ENCODE data around the gene PRKCQ.

The PRKCQ gene

DNA sequence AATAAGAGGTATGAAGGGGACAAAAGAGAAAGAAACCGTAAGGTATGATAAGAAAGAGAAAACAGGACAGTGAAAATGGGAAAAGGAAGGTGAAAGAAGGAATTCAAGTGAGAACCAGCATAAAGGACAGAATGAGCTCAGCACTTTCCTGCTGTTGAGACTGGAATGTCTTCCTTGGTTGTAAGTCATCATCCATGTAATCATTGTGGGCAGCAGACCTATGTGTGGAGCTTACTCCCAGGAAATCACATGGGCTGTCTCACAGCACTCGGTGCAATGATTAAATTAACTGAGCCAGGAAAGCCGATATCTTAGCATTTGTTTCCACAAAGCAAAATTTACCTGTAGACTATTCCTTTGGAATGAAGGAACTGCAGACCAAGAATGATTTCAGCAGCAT is 118.1 kb downstream of the PRKCQ start:
- Histone ChIP-seq H3K36me3 (ENCODE audit: insufficient read depth, low read length) (no peaks in the 10 kb centered on the region), H3F3A (ENCODE audit: insufficient read depth, low read length) (no peaks in the 10 kb centered on the region), H3K4me2 (ENCODE audit: low read length) (no peak overlapping the region), H3K27ac (ENCODE audit: low read depth, low read length, poor library complexity, severe bottlenecking) (no peak overlapping the region), H3K9me2 (ENCODE audit: low read depth, low read length) (no peaks in the 10 kb centered on the region), H3K9ac (ENCODE audit: low read length) (no peak overlapping the region), H3K9me3 (ENCODE audit: low read length) (no peaks in the 10 kb centered on the region), H3K4me3 (ENCODE audit: low read depth, low read length, poor library complexity, severe bottlenecking) (no peak overlapping the region), H3K27me3 (ENCODE audit: insufficient read depth, low read length) (no peaks in the 10 kb centered on the region), H2AFZ (ENCODE audit: low read length) (no peak overlapping the region), H4K20me1 (ENCODE audit: insufficient read depth, low read length) (no peaks in the 10 kb centered on the region), H3K4me1 (ENCODE audit: insufficient read depth, low read length, severe bottlenecking) (no peaks in the 10 kb centered on the region), H3K79me2 (ENCODE audit: insufficient read depth, low read length) (no peaks in the 10 kb centered on the region)
- TF ChIP-seq, protein P1, sequence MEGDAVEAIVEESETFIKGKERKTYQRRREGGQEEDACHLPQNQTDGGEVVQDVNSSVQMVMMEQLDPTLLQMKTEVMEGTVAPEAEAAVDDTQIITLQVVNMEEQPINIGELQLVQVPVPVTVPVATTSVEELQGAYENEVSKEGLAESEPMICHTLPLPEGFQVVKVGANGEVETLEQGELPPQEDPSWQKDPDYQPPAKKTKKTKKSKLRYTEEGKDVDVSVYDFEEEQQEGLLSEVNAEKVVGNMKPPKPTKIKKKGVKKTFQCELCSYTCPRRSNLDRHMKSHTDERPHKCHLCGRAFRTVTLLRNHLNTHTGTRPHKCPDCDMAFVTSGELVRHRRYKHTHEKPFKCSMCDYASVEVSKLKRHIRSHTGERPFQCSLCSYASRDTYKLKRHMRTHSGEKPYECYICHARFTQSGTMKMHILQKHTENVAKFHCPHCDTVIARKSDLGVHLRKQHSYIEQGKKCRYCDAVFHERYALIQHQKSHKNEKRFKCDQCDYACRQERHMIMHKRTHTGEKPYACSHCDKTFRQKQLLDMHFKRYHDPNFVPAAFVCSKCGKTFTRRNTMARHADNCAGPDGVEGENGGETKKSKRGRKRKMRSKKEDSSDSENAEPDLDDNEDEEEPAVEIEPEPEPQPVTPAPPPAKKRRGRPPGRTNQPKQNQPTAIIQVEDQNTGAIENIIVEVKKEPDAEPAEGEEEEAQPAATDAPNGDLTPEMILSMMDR (IDR thresholded peaks at IDR 0.05; ENCODE audit: low read length), result no peak

DNA sequence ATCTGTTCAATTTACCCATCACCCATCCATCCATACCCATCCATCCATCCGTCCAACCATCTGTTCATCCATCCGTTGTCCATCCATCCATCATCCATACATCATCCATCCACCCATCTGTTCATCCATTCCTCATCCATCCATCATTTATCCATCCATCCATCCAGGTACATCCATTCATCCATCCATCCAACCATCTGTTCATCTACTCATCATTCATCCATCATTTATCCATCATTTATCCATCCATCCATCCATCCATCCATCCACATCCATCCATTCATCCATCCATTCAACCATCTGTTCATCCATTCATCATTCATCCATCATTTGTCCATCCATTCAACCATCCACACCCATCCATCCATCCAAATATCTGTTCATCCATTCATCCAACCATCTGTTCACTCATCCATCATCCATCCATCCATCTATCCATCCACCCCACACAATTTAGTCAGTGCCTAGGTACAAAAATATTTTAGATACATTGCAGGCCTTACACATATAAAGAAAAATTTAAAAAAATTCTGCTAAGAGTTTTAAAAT is 119.1 kb downstream of the PRKCQ start:
- H3F3A ChIP-seq (ENCODE audit: insufficient read depth, low read length), result no peaks in the 10 kb centered on the region
- no peaks in the 10 kb centered on the region for H3K4me1 ChIP-seq (ENCODE audit: insufficient read depth, low read length, severe bottlenecking)
- no peaks in the 10 kb centered on the region for H3K9me3 ChIP-seq (ENCODE audit: low read length)
- TF ChIP-seq EZH2 (IDR thresholded peaks at IDR 0.05; ENCODE audit: borderline replicate concordance, low read length), result no peak
- TF ChIP-seq, protein P1 (IDR thresholded peaks at IDR 0.05; ENCODE audit: low read length), result no peak
- no peak overlapping the region for H3K27ac ChIP-seq (ENCODE audit: low read depth, low read length, poor library complexity, severe bottlenecking)
- no peak overlapping the region for H3K9ac ChIP-seq (ENCODE audit: low read length)
- no peaks in the 10 kb centered on the region for H3K9me2 ChIP-seq (ENCODE audit: low read depth, low read length)
- H3K79me2 ChIP-seq (ENCODE audit: insufficient read depth, low read length), result no peaks in the 10 kb centered on the region
- no peak overlapping the region for H3K4me2 ChIP-seq (ENCODE audit: low read length)
- H3K27me3 ChIP-seq (ENCODE audit: insufficient read depth, low read length), result no peaks in the 10 kb centered on the region
- H2AFZ ChIP-seq (ENCODE audit: low read length), result no peak overlapping the region
- H4K20me1 ChIP-seq (ENCODE audit: insufficient read depth, low read length), result no peaks in the 10 kb centered on the region
- H3K36me3 ChIP-seq (ENCODE audit: insufficient read depth, low read length), result no peaks in the 10 kb centered on the region
- no peak overlapping the region for H3K4me3 ChIP-seq (ENCODE audit: low read depth, low read length, poor library complexity, severe bottlenecking)

DNA sequence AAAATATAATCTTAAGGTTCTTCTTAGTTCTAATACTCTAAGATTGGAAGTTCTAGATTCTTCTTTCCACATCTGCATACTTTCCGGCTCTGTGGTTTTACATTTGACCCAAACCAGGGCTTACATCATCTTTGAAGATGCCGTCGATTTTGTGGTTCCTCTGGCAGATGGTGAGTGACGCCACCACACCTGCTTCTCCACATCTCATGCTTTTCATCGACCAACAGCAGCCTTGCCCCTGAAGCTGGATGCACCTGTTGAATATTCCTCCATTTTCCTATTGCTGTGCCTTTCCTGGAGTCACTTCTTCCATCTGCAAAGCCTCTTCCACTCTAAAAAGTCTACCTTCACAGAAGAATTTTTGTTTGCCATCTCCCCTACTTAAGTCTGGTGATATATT is 121.3 kb downstream of the PRKCQ start:
- no peak overlapping the region for H3K4me2 ChIP-seq (ENCODE audit: low read length)
- H3K4me1 ChIP-seq (ENCODE audit: insufficient read depth, low read length, severe bottlenecking), result no peaks in the 10 kb centered on the region
- no peaks in the 10 kb centered on the region for H3K9me3 ChIP-seq (ENCODE audit: low read length)
- no peak overlapping the region for H3K9ac ChIP-seq (ENCODE audit: low read length)
- H3F3A ChIP-seq (ENCODE audit: insufficient read depth, low read length), result no peaks in the 10 kb centered on the region
- no peak overlapping the region for H2AFZ ChIP-seq (ENCODE audit: low read length)
- no peaks in the 10 kb centered on the region for H4K20me1 ChIP-seq (ENCODE audit: insufficient read depth, low read length)
- H3K36me3 ChIP-seq (ENCODE audit: insufficient read depth, low read length), result no peaks in the 10 kb centered on the region
- no peaks in the 10 kb centered on the region for H3K27me3 ChIP-seq (ENCODE audit: insufficient read depth, low read length)
- TF ChIP-seq EZH2 (IDR thresholded peaks at IDR 0.05; ENCODE audit: borderline replicate concordance, low read length), result no peak
- no peaks in the 10 kb centered on the region for H3K9me2 ChIP-seq (ENCODE audit: low read depth, low read length)
- H3K79me2 ChIP-seq (ENCODE audit: insufficient read depth, low read length), result no peaks in the 10 kb centered on the region
- no peak overlapping the region for H3K27ac ChIP-seq (ENCODE audit: low read depth, low read length, poor library complexity, severe bottlenecking)
- H3K4me3 ChIP-seq (ENCODE audit: low read depth, low read length, poor library complexity, severe bottlenecking), result no peak overlapping the region

DNA sequence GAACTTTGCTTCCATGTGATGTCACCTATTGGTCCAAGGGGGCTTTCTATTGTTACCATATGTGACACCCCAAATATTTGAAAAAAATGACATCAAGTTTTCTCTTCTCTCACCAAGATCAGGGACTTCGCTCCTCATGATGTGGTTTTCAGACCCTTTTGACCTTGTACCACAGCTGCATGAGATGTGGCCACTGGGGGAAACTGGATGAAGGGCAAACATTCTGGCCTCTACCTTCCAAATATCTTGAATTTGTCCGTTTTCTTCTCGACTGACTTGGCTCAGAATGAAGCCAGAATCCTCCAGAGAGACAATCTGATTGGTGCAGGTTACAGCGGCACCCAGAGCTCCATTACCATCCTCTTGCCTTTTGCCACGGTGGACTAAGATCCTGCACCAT is 122.7 kb downstream of the PRKCQ start:
- H3K4me1 ChIP-seq (ENCODE audit: insufficient read depth, low read length, severe bottlenecking), result no peaks in the 10 kb centered on the region
- H3K4me3 ChIP-seq (ENCODE audit: low read depth, low read length, poor library complexity, severe bottlenecking), result no peak overlapping the region
- H3K27me3 ChIP-seq (ENCODE audit: insufficient read depth, low read length), result no peaks in the 10 kb centered on the region
- H3K4me2 ChIP-seq (ENCODE audit: low read length), result no peak overlapping the region
- H4K20me1 ChIP-seq (ENCODE audit: insufficient read depth, low read length), result no peaks in the 10 kb centered on the region
- H3K9me2 ChIP-seq (ENCODE audit: low read depth, low read length), result no peaks in the 10 kb centered on the region
- H2AFZ ChIP-seq (ENCODE audit: low read length), result no peak overlapping the region
- no peaks in the 10 kb centered on the region for H3F3A ChIP-seq (ENCODE audit: insufficient read depth, low read length)
- H3K36me3 ChIP-seq (ENCODE audit: insufficient read depth, low read length), result no peaks in the 10 kb centered on the region
- no peak overlapping the region for H3K27ac ChIP-seq (ENCODE audit: low read depth, low read length, poor library complexity, severe bottlenecking)
- H3K79me2 ChIP-seq (ENCODE audit: insufficient read depth, low read length), result no peaks in the 10 kb centered on the region
- no peak overlapping the region for H3K9ac ChIP-seq (ENCODE audit: low read length)
- TF ChIP-seq EZH2 (IDR thresholded peaks at IDR 0.05; ENCODE audit: borderline replicate concordance, low read length), result no peak
- TF ChIP-seq, protein P1 (IDR thresholded peaks at IDR 0.05; ENCODE audit: low read length), result no peak
- H3K9me3 ChIP-seq (ENCODE audit: low read length), result no peaks in the 10 kb centered on the region
